Endothelial cell of umbilical vein (primary cell): ENCODE measurements around the gene TMEM139.

Source experiments
- CTCF ChIP-seq, 2 donors: IDR thresholded peaks; 1 replicate in 1 of 2; 2 replicates in 1 of 2; pipeline ENCODE4 v1.5.1; 2011; ENCODE audit warnings: low read length in 2 of 2, mild to moderate bottlenecking in 2 of 2, moderate library complexity in 2 of 2, control low read depth in 1 of 2, inconsistent platforms in 1 of 2, low read depth in 1 of 2; ENCODE audit not compliant: insufficient read depth in 1 of 2; ENCODE audit errors: extremely low read depth in 1 of 2
- GATA2 ChIP-seq: IDR thresholded peaks from 2 replicates; pipeline ENCODE4 v1.7.0; 2011; ENCODE audit warnings: low read depth, mild to moderate bottlenecking, moderate library complexity, mixed read lengths, low read length; ENCODE audit not compliant: insufficient read length, insufficient read depth
- POLR2A ChIP-seq: IDR thresholded peaks from 2 replicates; pipeline ENCODE4 v1.6.1; 2012; ENCODE audit warnings: low read depth, mild to moderate bottlenecking, control low read depth, low read length
- POLR2AphosphoS5 ChIP-seq: IDR thresholded peaks from 2 replicates; pipeline ENCODE4 v1.6.1; 2012; ENCODE audit warnings: low read depth, mild to moderate bottlenecking, control low read depth, low read length, moderate library complexity; ENCODE audit not compliant: insufficient read depth
- TF ChIP-seq, protein P1 (sequence below): IDR thresholded peaks from 2 replicates; pipeline ENCODE4 v1.6.1; 2011; ENCODE audit not compliant: insufficient read depth, insufficient read length

DNA sequence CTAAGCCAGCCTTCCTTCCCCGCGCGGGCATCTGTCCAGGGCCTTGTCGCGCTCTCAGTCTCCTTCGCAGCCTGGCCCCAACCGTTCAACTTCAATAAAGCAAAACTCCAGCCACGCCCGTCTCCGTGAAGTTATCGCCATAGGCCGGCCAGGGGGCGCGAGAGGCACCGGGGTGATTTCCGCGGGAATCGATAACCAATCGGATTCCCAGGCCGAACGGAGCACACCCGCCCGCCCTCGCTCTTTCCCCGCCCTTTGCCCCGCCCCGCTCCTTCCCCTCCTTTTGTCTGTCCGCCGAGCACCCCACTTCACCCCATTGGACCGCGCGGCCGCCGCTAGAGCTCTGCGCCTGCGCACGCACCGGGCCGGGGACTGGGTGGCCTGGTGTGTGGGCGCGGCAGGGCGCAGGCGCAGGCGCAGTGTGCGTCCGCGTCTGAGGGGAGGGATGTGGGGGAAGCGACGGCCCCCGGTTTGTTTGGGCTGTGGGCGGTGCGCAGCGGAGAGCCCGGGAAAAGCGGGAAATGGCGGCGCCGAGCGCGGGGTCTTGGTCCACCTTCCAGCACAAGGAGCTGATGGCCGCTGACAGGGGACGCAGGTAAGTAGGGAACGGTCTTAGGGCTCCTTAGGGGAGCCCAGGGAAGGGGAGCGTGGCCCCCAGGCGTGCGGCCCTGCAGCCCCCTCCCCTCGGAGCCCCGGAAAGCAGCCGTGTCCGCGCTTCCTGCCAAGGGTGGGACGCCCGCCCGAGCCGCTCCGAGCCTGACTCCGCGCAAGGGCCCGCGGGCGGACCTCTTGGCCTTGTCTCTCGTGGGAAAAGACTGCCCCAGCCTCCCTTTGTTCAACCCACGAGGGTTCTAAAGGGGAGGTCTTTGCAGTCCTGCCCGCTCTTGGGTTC, 3.4 kb downstream of the TMEM139 start, which contains the start of gene CASP2:
- peak in 1 of 2 donors; percentile 40 for TF ChIP-seq CTCF (IDR thresholded peaks at IDR 0.05; ENCODE audit: extremely low read depth in 1 of 2, insufficient read depth in 1 of 2, low read depth in 1 of 2, low read length in 2 of 2)
- TF ChIP-seq POLR2AphosphoS5: peak; percentile 58
- TF ChIP-seq, protein P1, sequence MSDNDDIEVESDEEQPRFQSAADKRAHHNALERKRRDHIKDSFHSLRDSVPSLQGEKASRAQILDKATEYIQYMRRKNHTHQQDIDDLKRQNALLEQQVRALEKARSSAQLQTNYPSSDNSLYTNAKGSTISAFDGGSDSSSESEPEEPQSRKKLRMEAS: peak; percentile 88
- peak; percentile 67 for TF ChIP-seq POLR2A
- TF ChIP-seq GATA2: no peak
